Right lobe of liver (tissue), 4 donors: ENCODE data around the gene KCNAB1.

ENCODE experiments used
- CTCF ChIP-seq, 4 donors: fragments of 200-600 bp in 3 of 4; fragments of 450-650 bp in 1 of 4; IDR thresholded peaks; one replicate each; pipeline versions ENCODE4 v1.5.1 to v1.8.0; 2016 to 2022; ENCODE audit warnings: antibody characterized with exemption in 4 of 4, mild to moderate bottlenecking in 2 of 4
- POLR2A ChIP-seq: fragments of 450-650 bp; IDR thresholded peaks from one replicate; pipeline ENCODE4 v1.6.1; 2017; ENCODE audit warnings: antibody characterized with exemption, mild to moderate bottlenecking
- donor health status: DM: no; HTN: no; CAD: no.
- donor health status: DM: no; HTN: no; CAD: no.
- donor health status: DM: no; HTN: yes; CAD: no.

- TF ChIP-seq CTCF (IDR thresholded peaks at IDR 0.05) = no peak
- no peak for TF ChIP-seq POLR2A
Measured at GRCh38 chr3:156471431-156471830, 351.1 kb downstream of the KCNAB1 start.
